ENCODE measurements around the gene JARID2. TPM values are rescaled to one million over a fixed set of nuclear protein-coding genes. Genes with fewer than 3 reads are reported as not detected.

Gene JARID2
- total and polyA plus RNA-seq, 2 of the 13 experiments (the other 11 are each of a cell fraction or from before 2014, with no cell fraction given): 7.5 to 10.3 TPM

- TF ChIP-seq ZBTB33 (CRISPR knock-in tag; IDR thresholded peaks at IDR 0.05) (peak; percentile 97), ZNF362 (CRISPR knock-in tag; IDR thresholded peaks at IDR 0.05; ENCODE audit: borderline replicate concordance) (peak; percentile 85; the same call in 1 of the 2 replicates), NFYB (CRISPR knock-in tag; IDR thresholded peaks at IDR 0.05) (no peak), SOX6 (IDR thresholded peaks at IDR 0.05) (no peak), SOX6 (CRISPR knock-in tag; IDR thresholded peaks at IDR 0.05) (peak; percentile 94), RARA (CRISPR knock-in tag; IDR thresholded peaks at IDR 0.05) (0 out of 2 replicates have a peak, but pooled peaks have one; percentile 43), ZBTB40 (IDR thresholded peaks at IDR 0.05) (no peak), ZBTB40 (CRISPR knock-in tag; IDR thresholded peaks at IDR 0.05) (0 out of 2 replicates have a peak, but pooled peaks have one; percentile 25), CENPX (CRISPR knock-in tag; IDR thresholded peaks at IDR 0.05) (no peak), FOXA3 (CRISPR knock-in tag; IDR thresholded peaks at IDR 0.05) (peak; percentile 50; the same call in 1 of the 2 replicates), HNF1B (CRISPR knock-in tag; IDR thresholded peaks at IDR 0.05) (no peak), HNF4G (IDR thresholded peaks at IDR 0.05; ENCODE audit: borderline replicate concordance, low read depth, low read length) (peak; percentile 21; the same call in 1 of the 2 replicates), HNF4G (CRISPR knock-in tag; IDR thresholded peaks at IDR 0.05; ENCODE audit: borderline replicate concordance, low read depth) (no peak), FOXP1 (IDR thresholded peaks at IDR 0.05) (no peak), FOXP1 (CRISPR knock-in tag; IDR thresholded peaks at IDR 0.05) (peak; percentile 53; the same call in 1 of the 2 replicates), TMF1 (CRISPR knock-in tag; IDR thresholded peaks at IDR 0.05; ENCODE audit: low read depth) (no peak)
These were observed 78.6 kb downstream of the JARID2 start (continued) for GRCh38 chr6:15324427-15324985.

Data from HepG2 (cell line).